Heart left ventricle (tissue), 16 donors: ENCODE data around the gene CRYBG3. TPM values are rescaled to one million over a fixed set of nuclear protein-coding genes. Genes with fewer than 3 reads are reported as not detected.
A peak's percentile ranks its signal among the peaks of the same experiment; 100 is the strongest.

Experiments used
- ATAC-seq, 4 donors: fragments of 200-7000 bp; cut with Tn5 transposase; one replicate each; pipeline ENCODE4 v1.9.1; 2020 to 2022; ENCODE audit warnings: moderate library complexity in 4 of 4, mild to moderate bottlenecking in 3 of 4, moderate number of reproducible peaks in 1 of 4
- DNase-seq, 5 donors: peaks; one replicate each; pipeline ENCODE4 v3.0.0-alpha.2; 2020
- H3K27ac ChIP-seq, 12 donors: fragments of 200-600 bp; sonication (generic) in 4 of 12; one replicate each; pipeline versions ENCODE4 v1.5.0 to v1.8.0; 2016 to 2022; ENCODE audit warnings: mild to moderate bottlenecking in 2 of 12
- H3K27me3 ChIP-seq, 9 donors: fragments of 200-600 bp; sonication (generic) in 2 of 9; one replicate each; pipeline versions ENCODE4 v1.5.1 to v1.8.0; 2016 to 2022; ENCODE audit warnings: mild to moderate bottlenecking in 3 of 9
- H3K36me3 ChIP-seq, 9 donors: fragments of 200-600 bp; sonication (generic) in 2 of 9; one replicate each; pipeline versions ENCODE4 v1.5.0 to v1.8.0; 2018 to 2022; ENCODE audit warnings: mild to moderate bottlenecking in 2 of 9
- H3K4me1 ChIP-seq, 12 donors: fragments of 200-600 bp; sonication (generic) in 4 of 12; one replicate each; pipeline versions ENCODE4 v1.5.0 to v1.8.0; 2016 to 2022; ENCODE audit warnings: mild to moderate bottlenecking in 3 of 12
- H3K4me3 ChIP-seq, 12 donors: fragments of 200-600 bp; sonication (generic) in 4 of 12; one replicate each; pipeline versions ENCODE4 v1.5.0 to v1.8.0; 2017 to 2022; ENCODE audit warnings: mild to moderate bottlenecking in 9 of 12, moderate library complexity in 4 of 12
- H3K9me3 ChIP-seq, 12 donors: fragments of 200-600 bp; sonication (generic) in 4 of 12; one replicate each; pipeline versions ENCODE4 v1.5.0 to v1.8.0; 2016 to 2022; ENCODE audit warnings: mild to moderate bottlenecking in 1 of 12
- POLR2A ChIP-seq, 2 donors: fragments of 450-650 bp; IDR thresholded peaks; one replicate each; pipeline ENCODE4 v1.6.1; 2017; ENCODE audit warnings: antibody characterized with exemption in 2 of 2, mild to moderate bottlenecking in 2 of 2, moderate library complexity in 2 of 2
- WGBS, 4 donors: extraction: QIAGEN DNeasy Blood & Tissue Kit in 2 of 4; methylation state at CpG; one replicate each; pipeline versions ENCODE4 v1.1.5 to v1.1.7; 2013 to 2018; 5-methylcytosine and 5-hydroxymethylcytosine counted together
- intact Hi-C, 10 donors: fragments of 100-400 bp; cut with DNase I; formaldehyde crosslinking; loops; one replicate each; pipeline versions ENCODE4 v1.11.1 to v1.14.2; 2022
- polyA plus RNA-seq, 2 donors: library from polyadenylated mRNA; stranded (reverse); fragments of 200-250 nt; gene quantifications; one replicate each; pipeline ENCODE4 v1.2.3, GENCODE V29; 2013
- total RNA-seq, 9 donors: library from RNA; depleted of rRNA in 2 of 9; stranded (reverse); fragments of >200 nt in 2 of 9; fragmentation: NEBNext Ultra II Directional in 3 of 9; extraction: Animal tissue kit (Norgen Biotek cat#: 25700) in 3 of 9; gene quantifications; one replicate each; pipeline versions ENCODE4 v1.1.0 to v1.2.4, GENCODE V29; 2016 to 2023
- TF ChIP-seq, protein P1 (sequence below), 12 donors: fragments of 200-600 bp; sonication (generic) in 4 of 12; IDR thresholded peaks; one replicate each; pipeline versions ENCODE4 v1.5.0 to v1.8.0; 2018 to 2022; ENCODE audit warnings: antibody characterized with exemption in 12 of 12, mild to moderate bottlenecking in 5 of 12
- donor health status: ischemic (EF 13 %, LVEDD 7.1; RV severe dilation, severe dysfunction).
- donor health status: healthy with polysubstance abuse.
- donor health status: DM: no; HTN: yes; CAD: no.
- donor health status: DM: no; HTN: no; CAD: no.
- donor health status: ischemic (EF 25% LVEDD 6.9; RV normal size, moderate dysfunction).
- donor health status: ischemic (EF 25% LVEDD 5.7; RV mildly dilated, moderate dysfunction).
- donor health status: healthy.
- donor health status: DM: yes; HTN: yes; CAD: no.
- donor health status: ischemic (EF 35%, LVEDD 5.7; RV mildly dilated, moderate dysfunction).
- donor health status: nonischemic (EF 11% LVEDD 7.7; RV severe dilation, severe dysfunction).
- donor health status: DM: yes; HTN: yes; CAD: no.
- donor health status: PGD.
- donor health status: ischemic (EF 29% LVEDD 5.4; RV normal size, mild dysfunction).
- donor health status: nonischemic (EF 23%, LVEDD 6.1; RV moderate dilation, normal function).

CRYBG3 gene
- total and polyA plus RNA-seq, 11 donors: 5.5 to 34.1 (median 20.9) TPM

DNA sequence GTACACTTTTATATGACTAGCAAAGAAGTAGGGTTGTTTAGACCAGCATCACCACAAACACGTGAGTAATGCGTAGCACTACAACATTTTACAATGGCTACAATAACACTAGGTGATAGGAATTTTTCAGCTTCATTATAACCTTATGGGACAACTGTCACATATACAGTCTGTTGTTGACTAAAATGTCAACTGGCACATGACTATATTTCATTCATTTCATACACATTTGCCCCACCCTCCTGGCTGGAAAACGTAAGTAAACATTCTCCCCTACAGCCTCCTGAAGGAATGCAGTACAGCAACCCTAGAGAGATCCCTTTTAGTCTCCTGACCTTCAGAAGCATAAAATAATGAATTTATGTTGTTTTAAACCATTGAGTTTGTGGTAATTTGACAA is 134.2 kb downstream of the CRYBG3 start:
- Histone ChIP-seq H3K9me3 (no peaks in the 10 kb centered on the region), H3K4me3 (no peak overlapping the region), H3K27ac (no peak overlapping the region), H3K4me1 (peaks cover 0 to 19% (median 0%) of the 10 kb centered on the region in 12 donors), H3K36me3 (peaks cover 0 to 91% (median 51%) of the 10 kb centered on the region in 9 donors), H3K27me3 (no peaks in the 10 kb centered on the region)
- TF ChIP-seq, protein P1, sequence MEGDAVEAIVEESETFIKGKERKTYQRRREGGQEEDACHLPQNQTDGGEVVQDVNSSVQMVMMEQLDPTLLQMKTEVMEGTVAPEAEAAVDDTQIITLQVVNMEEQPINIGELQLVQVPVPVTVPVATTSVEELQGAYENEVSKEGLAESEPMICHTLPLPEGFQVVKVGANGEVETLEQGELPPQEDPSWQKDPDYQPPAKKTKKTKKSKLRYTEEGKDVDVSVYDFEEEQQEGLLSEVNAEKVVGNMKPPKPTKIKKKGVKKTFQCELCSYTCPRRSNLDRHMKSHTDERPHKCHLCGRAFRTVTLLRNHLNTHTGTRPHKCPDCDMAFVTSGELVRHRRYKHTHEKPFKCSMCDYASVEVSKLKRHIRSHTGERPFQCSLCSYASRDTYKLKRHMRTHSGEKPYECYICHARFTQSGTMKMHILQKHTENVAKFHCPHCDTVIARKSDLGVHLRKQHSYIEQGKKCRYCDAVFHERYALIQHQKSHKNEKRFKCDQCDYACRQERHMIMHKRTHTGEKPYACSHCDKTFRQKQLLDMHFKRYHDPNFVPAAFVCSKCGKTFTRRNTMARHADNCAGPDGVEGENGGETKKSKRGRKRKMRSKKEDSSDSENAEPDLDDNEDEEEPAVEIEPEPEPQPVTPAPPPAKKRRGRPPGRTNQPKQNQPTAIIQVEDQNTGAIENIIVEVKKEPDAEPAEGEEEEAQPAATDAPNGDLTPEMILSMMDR (IDR thresholded peaks at IDR 0.05): no peak
- no peak for TF ChIP-seq POLR2A (IDR thresholded peaks at IDR 0.05)
- ATAC-seq (no peak), DNase-seq (no peak)
- 88 to 94% (median 92%) methylated on average over 3 of the region's 3 CpGs for WGBS, 4 donors
- intact Hi-C loops: no loop called here

DNA sequence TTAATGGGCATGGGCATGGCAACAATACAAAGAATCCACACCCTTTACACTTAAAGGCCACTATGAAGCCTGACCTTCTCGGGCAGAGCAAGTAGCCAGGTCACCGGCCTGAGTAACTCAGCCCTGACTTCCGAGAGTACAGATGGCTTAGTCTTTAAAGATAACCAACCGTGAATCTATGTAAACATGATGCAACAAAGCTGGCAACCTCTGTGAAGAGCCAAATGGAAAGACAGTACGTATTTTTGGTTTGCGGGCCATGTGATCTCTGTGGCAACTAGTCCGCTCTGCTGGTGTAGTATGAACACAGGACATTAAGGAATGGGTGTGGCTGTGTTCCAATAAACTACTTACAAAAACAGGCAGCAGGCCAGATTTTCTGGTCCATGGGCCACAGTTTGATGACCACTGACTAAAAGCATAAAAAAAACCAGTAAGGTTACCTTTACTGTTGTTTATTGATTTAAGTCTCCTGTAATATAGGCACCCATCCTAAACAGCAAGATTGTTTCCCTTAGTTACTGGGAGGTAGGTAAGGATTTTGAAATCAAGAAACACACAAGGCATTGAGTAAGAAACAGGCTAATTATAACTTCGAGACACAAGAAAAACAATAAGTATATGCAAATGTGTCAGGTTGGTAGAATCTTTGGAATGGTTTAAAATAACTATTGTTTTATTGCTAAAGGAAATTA is 136.0 kb downstream of the CRYBG3 start:
- peaks cover 0 to 30% (median 2%) of the 10 kb centered on the region in 12 donors for H3K4me1 ChIP-seq
- WGBS, 4 donors: 50 to 75% (median 67%) methylated on average over 8 of the region's 8 CpGs
- H3K9me3 ChIP-seq: no peaks in the 10 kb centered on the region
- peak; percentile 37 to 75 (median 54) for ATAC-seq
- intact Hi-C loops: no loop called here
- no peaks in the 10 kb centered on the region for H3K27me3 ChIP-seq
- H3K4me3 ChIP-seq: no peak overlapping the region
- H3K36me3 ChIP-seq: peaks cover 0 to 79% (median 38%) of the 10 kb centered on the region in 9 donors
- DNase-seq: peak in 1 of 5 donors; percentile 14
- TF ChIP-seq, protein P1 (IDR thresholded peaks at IDR 0.05): no peak
- no peak for TF ChIP-seq POLR2A (IDR thresholded peaks at IDR 0.05)
- H3K27ac ChIP-seq: no peak overlapping the region

DNA sequence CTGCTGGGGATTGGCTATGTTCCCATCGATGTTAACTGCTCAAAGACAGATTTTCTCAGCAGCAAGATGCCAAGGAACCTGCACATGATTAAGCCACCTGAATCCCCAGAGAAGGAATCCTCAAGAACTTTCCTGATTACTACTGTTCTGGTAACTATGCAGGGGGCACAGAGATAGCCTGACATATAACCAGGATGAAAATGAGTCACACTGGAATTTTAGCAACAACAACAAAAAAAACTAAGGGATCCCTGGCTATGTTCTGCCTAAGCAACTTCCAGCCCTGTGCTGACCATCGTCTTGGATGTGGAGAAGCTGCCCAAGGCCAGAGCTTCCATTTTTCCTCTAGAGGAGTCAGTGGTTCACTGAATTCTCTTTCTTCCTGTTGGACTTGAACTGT is 136.6 kb downstream of the CRYBG3 start:
- H3K27ac ChIP-seq: no peak overlapping the region
- H3K27me3 ChIP-seq: no peaks in the 10 kb centered on the region
- H3K9me3 ChIP-seq: no peaks in the 10 kb centered on the region
- TF ChIP-seq, protein P1 (IDR thresholded peaks at IDR 0.05): no peak
- no peak for TF ChIP-seq POLR2A (IDR thresholded peaks at IDR 0.05)
- H3K4me1 ChIP-seq: peaks cover 0 to 36% (median 4%) of the 10 kb centered on the region in 12 donors
- H3K4me3 ChIP-seq: no peak overlapping the region
- no peak for ATAC-seq
- peaks cover 0 to 73% (median 34%) of the 10 kb centered on the region in 9 donors for H3K36me3 ChIP-seq
- intact Hi-C loops: no loop called here
- WGBS, 4 donors: 89 to 95% (median 93%) methylated on average over 2 of the region's 2 CpGs
- no peak for DNase-seq

DNA sequence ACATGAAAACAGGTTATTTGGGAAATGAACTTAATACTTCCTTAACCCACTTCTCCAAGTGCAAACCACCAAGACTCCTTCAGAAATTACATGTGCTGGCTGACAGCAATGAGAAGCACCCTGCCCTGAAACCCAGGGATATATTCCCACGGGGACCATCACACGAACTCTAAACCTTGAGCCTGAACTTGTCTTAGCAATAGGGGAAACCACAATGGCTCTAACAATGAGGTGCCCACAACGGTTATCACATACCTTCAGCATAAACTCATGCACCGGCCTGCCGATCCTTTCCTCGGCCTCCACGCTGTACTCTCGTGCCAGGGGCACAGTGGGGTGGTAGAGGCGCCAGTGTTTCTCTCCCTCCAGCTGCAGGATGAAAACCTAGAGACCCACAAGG is 137.0 kb downstream of the CRYBG3 start:
- peaks cover 0 to 36% (median 5%) of the 10 kb centered on the region in 12 donors for H3K4me1 ChIP-seq
- TF ChIP-seq, protein P1 (IDR thresholded peaks at IDR 0.05): no peak
- no peak for TF ChIP-seq POLR2A (IDR thresholded peaks at IDR 0.05)
- ATAC-seq (no peak), DNase-seq (no peak)
- H3K4me3 ChIP-seq: no peak overlapping the region
- H3K36me3 ChIP-seq: peaks cover 0 to 69% (median 30%) of the 10 kb centered on the region in 9 donors
- no peak overlapping the region for H3K27ac ChIP-seq
- 92 to 98% (median 95%) methylated on average over 9 of the region's 9 CpGs for WGBS, 4 donors
- no peaks in the 10 kb centered on the region for H3K9me3 ChIP-seq
- H3K27me3 ChIP-seq: no peaks in the 10 kb centered on the region
- intact Hi-C loops: no loop called here
